SIG-M5 (cell line): ENCODE results near the gene SLC2A1.
"Not testable (repeated sequence)": the region's sequence is repeated elsewhere in the genome, so short reads cannot be mapped to it uniquely, and the experiment has no call there.

Experiments
- DNase-seq: peaks from one replicate; lab custom pipeline; 2025; lab: John Stamatoyannopoulos, UW

Gene SLC2A1

GRCh38 chr1:42929434-42930177, 29.1 kb downstream of the SLC2A1 start:
- DNase-seq, result no peak

DNA sequence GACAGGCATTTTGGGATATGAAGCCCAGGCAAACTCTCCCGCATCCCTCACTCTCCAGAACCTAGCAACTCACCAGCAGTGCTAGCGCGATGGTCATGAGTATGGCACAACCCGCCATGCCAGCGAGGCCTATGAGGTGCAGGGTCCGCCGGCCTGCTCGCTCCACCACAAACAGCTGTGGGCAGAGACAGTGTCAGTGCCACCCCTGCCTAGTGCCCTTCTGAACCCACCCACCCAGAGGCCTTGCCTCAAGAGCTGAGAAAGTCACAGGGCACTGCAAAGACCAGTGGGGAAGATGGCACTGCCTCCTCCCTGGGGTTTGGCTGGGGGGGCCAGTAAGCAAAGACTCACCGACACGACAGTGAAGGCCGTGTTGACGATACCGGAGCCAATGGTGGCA, 29.8 kb downstream of the SLC2A1 start:
- DNase-seq, result no peak

GRCh38 chr1:42927920-42928505, 30.7 kb downstream of the SLC2A1 start:
- no peak for DNase-seq

DNA sequence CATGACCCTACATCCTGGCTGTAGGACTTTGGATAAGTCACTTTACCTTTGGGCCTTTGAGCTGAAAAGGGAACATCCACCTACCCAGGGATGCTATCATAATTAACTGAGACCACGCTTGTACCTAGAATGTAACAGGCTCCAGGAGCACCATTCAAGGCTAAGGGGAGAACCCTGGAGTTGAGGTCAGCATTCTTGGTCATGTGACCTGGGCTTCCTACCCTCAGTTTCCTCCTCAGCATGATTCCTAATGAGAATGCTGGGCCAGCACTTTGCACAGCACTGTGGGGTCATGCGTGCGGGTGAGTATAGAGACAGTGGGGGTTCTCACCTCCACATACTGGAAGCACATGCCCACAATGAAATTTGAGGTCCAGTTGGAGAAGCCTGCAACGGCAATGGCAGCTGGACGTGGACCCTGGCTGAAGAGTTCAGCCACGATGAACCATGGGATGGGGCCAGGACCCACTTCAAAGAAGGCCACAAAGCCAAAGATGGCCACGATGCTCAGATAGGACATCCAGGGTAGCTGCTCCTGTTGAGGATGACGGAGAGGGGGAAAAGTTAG, 31.3 kb downstream of the SLC2A1 start:
- DNase-seq, result no peak

- DNase-seq, result no peak
These were observed 31.8 kb downstream of the SLC2A1 start for GRCh38 chr1:42926879-42927242.

DNA sequence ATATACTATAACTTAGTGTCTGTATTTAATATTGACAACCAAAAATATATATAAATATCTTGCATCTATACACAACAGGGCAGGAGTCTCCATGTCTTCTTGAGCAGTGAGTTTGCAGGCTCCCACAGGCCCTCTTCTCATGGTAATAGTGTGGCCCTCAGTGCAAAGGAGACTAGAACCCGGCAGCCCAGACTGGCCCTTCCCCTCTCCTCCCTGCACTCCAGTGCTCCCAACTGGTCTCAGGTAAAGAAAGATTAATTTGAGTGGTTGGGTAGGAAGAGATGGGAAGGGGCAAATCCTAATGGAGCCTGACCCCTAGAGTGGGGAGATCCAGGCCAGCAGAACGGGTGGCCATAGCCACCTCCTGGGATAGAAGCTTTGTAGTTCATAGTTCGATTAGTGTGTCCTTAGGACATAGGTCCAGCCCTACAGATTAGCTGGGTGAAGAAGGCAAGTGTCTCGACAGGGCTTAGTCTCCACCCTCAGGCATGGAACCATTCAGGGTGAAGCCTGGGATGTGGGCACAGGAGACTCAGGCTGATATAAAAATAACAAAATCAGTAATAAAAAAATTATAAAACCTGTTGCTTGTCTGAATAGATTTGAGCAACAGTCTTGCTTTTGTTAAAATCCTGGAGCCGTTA, 32.3 kb downstream of the SLC2A1 start:
- DNase-seq, result no peak

GRCh38 chr1:42924851-42925760, 33.6 kb downstream of the SLC2A1 start:
- no peak for DNase-seq

DNA sequence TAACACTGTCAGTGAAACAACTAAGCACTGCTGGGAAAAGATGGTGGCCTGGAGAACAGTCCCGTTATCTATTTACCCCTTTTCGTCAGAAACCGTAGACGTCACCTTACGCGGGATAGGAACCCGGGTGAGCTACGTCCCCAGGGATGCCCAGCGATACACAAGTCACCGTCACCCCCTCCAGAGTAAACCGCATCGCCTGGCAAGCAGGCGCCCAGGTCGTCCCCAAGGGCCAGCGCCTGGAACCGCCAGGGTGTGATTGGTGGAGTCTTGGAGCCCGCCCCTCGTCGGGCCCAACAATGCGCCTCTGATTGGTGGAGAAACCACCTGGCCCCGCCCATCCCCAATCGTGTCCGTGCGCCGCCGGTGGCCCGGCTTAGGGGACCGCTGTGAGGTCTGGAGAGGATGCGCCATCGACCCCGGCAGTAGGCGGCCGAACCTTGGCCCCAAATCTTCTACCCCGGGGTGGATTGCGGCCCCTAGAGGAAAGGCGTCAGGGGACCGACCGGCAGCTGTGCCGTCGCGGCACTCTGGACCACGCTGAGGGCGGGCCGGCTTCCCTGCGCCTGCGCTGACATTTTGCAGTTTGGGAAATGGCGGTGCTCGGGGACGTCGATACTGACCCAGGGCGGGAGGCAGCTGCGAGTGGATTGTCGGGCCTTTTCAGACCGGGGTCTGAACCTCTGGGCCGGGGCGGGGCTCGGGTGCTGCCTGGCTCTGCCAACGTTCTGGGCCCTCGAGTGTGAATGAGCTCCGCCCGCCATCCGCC, 34.4 kb downstream of the SLC2A1 start:
- DNase-seq, result no peak

- no peak for DNase-seq
These were observed 35.1 kb downstream of the SLC2A1 start for GRCh38 chr1:42923367-42924081.

DNA sequence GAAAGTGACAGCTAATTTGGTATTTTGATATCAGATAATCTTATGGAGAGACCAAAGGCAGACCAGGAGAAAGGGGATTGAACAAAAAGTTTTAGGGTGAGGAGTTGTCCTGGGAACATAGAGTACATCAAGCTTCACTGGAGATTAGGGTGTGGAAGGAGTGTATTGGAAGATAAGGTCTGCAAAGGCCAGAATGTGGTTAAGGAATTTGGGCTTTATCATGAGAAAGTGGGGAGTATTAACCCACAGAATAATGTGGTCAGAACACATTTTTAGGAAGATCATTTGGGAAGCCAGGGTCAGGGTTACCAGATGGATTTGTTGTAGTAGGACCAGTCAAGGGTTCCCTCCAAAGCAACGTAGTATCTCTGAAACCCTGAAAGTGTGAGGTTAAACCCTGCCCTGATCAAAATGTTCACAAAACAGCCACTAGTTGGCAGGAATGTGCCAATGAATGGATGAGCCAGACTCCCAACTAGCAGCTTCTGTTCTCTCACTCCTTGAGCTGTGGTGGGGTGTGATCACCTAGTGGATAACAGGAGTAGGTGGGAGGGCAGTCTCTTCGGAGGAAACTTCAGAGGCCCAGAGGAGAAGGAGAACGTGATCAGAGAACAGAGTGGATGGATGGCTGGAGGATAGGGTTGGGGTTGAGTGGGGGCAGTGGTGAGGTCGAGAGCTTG, 35.8 kb downstream of the SLC2A1 start:
- DNase-seq, result no peak

- no peak for DNase-seq
These were observed 36.9 kb downstream of the SLC2A1 start for GRCh38 chr1:42921769-42922168.

DNA sequence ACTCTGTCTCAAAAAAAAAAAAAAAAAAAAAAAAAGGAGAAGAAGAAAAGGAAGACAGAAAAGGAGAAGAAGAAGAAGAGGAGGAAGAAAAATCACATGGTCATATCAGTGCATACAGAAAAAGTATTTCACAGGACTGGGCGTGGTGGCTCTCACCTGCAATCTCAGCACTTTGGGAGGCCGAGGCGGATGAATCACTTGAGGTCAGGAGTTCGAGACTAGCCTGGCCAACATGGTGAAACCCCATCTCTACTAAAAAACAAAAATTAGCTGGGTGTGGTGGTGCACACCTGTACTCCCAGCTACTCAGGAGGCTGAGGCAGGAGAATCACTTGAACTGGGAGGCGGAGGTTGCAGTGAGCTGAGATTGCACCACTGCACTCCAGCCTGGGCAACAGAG, 39.0 kb downstream of the SLC2A1 start:
- not testable (repeated sequence) for DNase-seq

- no peak for DNase-seq
These were observed 41.5 kb downstream of the SLC2A1 start for GRCh38 chr1:42917241-42917495.

- DNase-seq, result no peak
These were observed 43.2 kb downstream of the SLC2A1 start for GRCh38 chr1:42915456-42915855.

DNA sequence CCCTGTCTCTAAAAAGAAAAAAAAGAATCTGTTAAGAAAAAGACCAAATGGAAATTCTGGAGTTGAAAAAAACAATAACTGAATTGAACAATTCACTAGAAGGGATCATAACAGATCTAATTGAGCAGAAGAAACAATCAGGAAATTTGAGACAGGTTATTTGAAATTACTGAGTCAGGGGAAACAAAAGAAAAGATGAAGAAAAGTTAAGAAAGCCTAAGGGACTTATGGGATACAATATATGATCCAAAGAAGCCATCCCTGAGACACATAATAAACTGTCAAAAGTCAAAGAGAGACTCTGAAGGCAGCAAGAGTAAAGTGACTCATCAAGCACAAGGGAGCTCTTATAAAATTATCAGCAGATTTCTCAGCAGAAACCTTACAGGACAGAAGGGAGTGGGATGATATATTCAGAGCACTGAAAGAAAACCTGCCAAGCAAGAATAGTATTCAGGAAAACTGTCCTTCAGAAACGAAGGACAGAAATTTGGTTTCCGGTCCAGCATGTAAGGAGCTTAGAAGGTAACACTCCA, 44.5 kb downstream of the SLC2A1 start:
- DNase-seq, result no peak

- DNase-seq, result no peak
These were observed 45.1 kb downstream of the SLC2A1 start for GRCh38 chr1:42913426-42914091.

GRCh38 chr1:42910985-42911384, 47.7 kb downstream of the SLC2A1 start:
- no peak for DNase-seq

DNA sequence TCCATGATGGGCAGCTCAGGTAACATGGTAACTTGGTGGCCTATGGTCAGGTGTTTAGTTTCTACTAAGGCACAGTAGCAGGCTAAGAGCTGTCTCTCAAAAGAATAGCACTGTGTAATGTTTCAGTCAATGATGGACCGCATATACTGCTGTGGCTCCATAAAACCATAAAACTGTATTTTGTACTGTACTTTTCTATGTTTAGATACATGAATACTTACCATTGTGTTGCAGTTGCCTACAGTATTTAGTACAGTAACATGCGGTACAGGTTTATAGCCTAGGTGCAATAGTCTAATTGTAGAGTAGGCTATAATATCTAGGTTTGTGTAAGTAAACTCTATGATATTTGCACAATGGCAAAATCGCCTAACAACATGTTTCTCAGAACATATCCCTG, 50.6 kb downstream of the SLC2A1 start:
- DNase-seq, result no peak

DNA sequence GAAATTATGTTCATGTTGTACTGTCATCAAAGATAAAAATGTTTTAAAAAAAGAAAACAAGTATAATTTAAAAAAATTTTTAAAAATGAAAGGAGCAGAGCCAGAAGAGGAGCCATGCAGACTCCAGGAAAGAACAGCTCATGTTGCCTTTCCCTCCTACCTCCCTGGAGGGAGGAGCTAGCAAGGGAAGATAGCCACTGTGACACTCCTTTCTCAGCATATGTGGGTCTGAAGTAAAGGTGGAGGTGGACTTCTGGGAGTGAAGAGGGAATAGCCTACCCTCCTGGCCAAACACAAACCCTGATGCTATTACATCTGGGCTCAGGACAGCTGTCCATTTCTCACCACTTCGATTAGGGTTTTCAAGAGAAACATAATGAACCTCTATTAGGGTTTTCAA, 54.2 kb downstream of the SLC2A1 start:
- no peak for DNase-seq

DNA sequence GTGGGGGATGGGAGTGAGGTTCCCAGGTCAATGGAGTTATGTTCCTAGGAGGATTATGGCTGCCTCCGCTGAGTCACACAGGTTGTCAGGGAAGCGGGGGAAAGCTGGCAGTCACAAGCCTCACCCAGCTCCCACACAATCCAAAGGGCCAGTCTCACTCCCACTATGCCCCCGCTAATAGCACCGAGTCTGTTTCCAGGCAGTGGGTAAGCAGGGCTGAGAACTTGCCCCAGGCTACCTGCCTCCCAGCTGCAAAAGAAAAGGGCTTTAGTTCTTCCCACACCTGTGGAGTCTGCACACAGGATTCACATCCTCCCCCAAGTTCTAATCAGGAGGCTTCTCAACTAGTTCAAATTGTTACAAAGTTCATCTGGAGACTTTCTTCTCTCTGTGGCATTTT, 58.7 kb downstream of the SLC2A1 start:
- DNase-seq, result not testable (repeated sequence)
